ENCODE measurements around the gene BRICD5. TPM values are rescaled to one million over a fixed set of nuclear protein-coding genes. Genes with fewer than 3 reads are reported as not detected.

The BRICD5 gene
- total RNA-seq, 1 donor from 2014 or later = 2.0 TPM

DNA sequence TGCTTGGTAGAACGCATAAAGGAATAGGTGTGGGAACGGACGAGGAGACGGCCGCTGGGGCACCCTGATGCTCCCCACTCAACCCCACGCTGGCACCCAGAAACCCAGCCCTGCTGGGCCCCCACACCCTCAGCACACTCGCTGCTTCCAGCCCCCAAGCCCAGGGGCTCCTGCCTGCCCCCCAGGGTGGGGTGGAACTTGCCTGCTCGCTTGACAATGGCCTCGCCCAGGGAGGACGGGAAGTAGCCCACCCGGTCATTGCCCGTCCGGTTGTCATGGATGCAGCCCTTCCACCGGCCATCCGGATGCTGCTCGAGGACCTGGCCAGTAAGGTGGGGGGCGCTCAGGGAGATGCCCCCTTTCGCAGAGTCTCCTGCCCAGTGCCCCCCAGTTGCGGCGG, 24.2 kb downstream of the BRICD5 start:
- Histone ChIP-seq H3K4me3 (ENCODE audit: low read depth, low read length) (no peak overlapping the region), H3K27me3 (ENCODE audit: control insufficient read depth, insufficient read depth, low read length) (no peaks in the 10 kb centered on the region), H3K36me3 (ENCODE audit: control insufficient read depth, insufficient read depth, low read length) (no peaks in the 10 kb centered on the region)
- TF ChIP-seq, protein P1, sequence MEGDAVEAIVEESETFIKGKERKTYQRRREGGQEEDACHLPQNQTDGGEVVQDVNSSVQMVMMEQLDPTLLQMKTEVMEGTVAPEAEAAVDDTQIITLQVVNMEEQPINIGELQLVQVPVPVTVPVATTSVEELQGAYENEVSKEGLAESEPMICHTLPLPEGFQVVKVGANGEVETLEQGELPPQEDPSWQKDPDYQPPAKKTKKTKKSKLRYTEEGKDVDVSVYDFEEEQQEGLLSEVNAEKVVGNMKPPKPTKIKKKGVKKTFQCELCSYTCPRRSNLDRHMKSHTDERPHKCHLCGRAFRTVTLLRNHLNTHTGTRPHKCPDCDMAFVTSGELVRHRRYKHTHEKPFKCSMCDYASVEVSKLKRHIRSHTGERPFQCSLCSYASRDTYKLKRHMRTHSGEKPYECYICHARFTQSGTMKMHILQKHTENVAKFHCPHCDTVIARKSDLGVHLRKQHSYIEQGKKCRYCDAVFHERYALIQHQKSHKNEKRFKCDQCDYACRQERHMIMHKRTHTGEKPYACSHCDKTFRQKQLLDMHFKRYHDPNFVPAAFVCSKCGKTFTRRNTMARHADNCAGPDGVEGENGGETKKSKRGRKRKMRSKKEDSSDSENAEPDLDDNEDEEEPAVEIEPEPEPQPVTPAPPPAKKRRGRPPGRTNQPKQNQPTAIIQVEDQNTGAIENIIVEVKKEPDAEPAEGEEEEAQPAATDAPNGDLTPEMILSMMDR (IDR thresholded peaks at IDR 0.05; ENCODE audit: insufficient read depth, low read length, poor library complexity, severe bottlenecking) = no peak
- no peak for DNase-seq (ENCODE audit: low read depth)

DNA sequence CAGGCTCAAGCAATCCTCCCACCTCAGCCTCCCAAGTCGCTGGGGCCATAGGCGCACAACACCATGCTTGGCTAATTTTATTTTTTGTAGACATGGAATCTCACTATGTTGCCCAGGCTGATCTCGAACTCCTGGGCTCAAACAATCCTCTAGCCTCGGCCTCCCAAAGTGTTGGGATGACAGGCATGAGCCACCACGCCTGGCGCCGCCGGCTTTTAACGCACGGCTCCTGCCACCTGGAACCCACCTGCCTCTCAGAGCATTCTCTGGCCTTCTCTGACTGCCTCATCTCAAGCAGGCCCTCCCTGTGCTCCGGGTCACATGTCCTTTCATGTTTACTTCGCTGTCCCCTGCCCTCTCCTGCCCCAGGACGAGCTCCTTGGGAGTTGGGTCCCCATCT, 24.6 kb downstream of the BRICD5 start:
- H3K4me3 ChIP-seq (ENCODE audit: low read depth, low read length) = no peak overlapping the region
- H3K36me3 ChIP-seq (ENCODE audit: control insufficient read depth, insufficient read depth, low read length) = no peaks in the 10 kb centered on the region
- no peaks in the 10 kb centered on the region for H3K27me3 ChIP-seq (ENCODE audit: control insufficient read depth, insufficient read depth, low read length)
- TF ChIP-seq, protein P1 (IDR thresholded peaks at IDR 0.05; ENCODE audit: insufficient read depth, low read length, poor library complexity, severe bottlenecking) = no peak
- DNase-seq (ENCODE audit: low read depth) = no peak

DNA sequence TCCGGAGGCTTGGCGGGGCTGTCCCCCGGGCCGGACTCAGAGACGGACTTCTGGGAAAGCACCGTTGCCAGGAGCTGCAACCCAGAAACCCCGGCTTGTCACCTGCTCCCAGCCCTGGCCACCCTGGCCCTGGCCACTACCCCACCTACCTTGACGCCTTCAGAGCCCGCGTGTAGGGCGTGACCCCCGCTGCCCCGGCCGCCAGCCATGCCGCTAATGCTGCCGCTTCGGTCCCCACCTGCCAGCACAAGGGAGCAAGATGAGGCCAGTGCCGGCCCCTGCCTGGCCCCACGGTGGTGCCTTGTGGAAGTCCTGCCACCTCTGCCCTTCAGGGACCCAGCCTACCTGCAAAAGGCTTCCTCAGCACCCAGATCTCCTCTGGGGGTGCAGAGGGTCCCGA, 25.7 kb downstream of the BRICD5 start:
- Histone ChIP-seq H3K36me3 (ENCODE audit: control insufficient read depth, insufficient read depth, low read length) (no peaks in the 10 kb centered on the region), H3K27me3 (ENCODE audit: control insufficient read depth, insufficient read depth, low read length) (no peaks in the 10 kb centered on the region), H3K4me3 (ENCODE audit: low read depth, low read length) (no peak overlapping the region)
- no peak for DNase-seq (ENCODE audit: low read depth)
- TF ChIP-seq, protein P1 (IDR thresholded peaks at IDR 0.05; ENCODE audit: insufficient read depth, low read length, poor library complexity, severe bottlenecking) = no peak

DNA sequence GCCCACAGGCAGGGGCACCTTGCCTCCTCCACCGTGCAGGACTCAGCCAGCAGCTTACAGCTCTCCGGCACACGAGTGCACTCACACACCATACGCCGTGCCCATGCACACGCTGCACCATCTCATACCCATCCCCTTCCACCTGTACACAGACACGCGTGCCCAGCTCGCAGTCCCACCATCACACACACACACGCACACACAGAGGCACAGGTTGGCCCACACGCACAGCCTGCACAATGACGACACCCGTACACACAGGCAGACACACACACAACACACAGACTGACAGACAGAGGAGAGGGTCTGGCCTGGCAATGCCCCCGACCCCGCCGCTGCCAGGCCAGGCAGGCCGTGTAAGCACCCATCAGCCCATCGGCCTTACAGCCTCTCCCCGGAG, 26.3 kb downstream of the BRICD5 start:
- TF ChIP-seq, protein P1 (IDR thresholded peaks at IDR 0.05; ENCODE audit: insufficient read depth, low read length, poor library complexity, severe bottlenecking) = no peak
- no peak overlapping the region for H3K4me3 ChIP-seq (ENCODE audit: low read depth, low read length)
- H3K27me3 ChIP-seq (ENCODE audit: control insufficient read depth, insufficient read depth, low read length) = peaks cover 1% of the 10 kb centered on the region
- no peak for DNase-seq (ENCODE audit: low read depth)
- no peaks in the 10 kb centered on the region for H3K36me3 ChIP-seq (ENCODE audit: control insufficient read depth, insufficient read depth, low read length)

DNA sequence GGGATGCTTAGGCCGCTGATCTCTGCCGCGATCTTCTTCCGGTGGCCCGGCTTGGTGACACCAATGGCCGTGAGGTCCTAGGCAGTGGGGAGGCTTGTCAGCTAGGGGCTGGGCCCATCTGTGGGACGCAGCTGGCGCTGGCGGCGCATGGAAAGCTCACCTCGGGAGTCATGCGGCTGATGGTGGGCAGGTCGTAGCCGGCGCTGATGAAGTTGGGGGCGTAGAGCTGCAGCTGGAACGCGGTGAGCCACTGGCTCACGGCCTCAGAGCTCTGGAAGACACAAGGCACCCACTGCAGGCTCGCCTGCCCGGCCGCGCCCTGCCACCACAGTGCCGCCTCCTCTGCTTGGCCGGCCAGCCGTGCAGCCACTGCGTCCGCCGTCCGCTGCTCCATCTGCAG, 27.0 kb downstream of the BRICD5 start:
- no peaks in the 10 kb centered on the region for H3K36me3 ChIP-seq (ENCODE audit: control insufficient read depth, insufficient read depth, low read length)
- TF ChIP-seq, protein P1 (IDR thresholded peaks at IDR 0.05; ENCODE audit: insufficient read depth, low read length, poor library complexity, severe bottlenecking) = no peak
- H3K27me3 ChIP-seq (ENCODE audit: control insufficient read depth, insufficient read depth, low read length) = peaks cover 3% of the 10 kb centered on the region
- DNase-seq (ENCODE audit: low read depth) = no peak
- H3K4me3 ChIP-seq (ENCODE audit: low read depth, low read length) = no peak overlapping the region

DNA sequence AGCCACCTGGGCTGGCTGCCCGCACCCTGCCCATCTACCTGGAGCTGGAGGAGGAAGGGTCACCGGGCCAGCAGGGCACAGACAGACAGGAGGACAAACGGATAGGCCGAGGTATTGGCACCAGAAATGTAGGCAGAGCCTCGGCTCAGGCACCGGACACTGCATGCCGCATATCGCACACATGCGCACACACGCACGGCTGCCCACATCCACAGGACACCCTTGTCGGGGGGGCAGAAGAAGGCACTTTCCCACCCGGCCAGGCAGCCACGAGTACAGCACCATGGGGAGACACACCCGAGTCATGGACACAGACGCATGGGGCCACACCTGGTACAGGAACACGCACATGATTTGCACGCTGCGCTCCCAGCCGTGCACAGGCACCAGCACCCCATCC, 28.7 kb downstream of the BRICD5 start:
- DNase-seq (ENCODE audit: low read depth) = no peak
- TF ChIP-seq, protein P1 (IDR thresholded peaks at IDR 0.05; ENCODE audit: insufficient read depth, low read length, poor library complexity, severe bottlenecking) = no peak
- no peak overlapping the region for H3K4me3 ChIP-seq (ENCODE audit: low read depth, low read length)
- no peaks in the 10 kb centered on the region for H3K36me3 ChIP-seq (ENCODE audit: control insufficient read depth, insufficient read depth, low read length)
- peaks cover 3% of the 10 kb centered on the region for H3K27me3 ChIP-seq (ENCODE audit: control insufficient read depth, insufficient read depth, low read length)

All from kidney epithelial cell (primary cell).